ENCODE measurements around the gene TNPO2. TPM values are rescaled to one million over a fixed set of nuclear protein-coding genes. Genes with fewer than 3 reads are reported as not detected.

The TNPO2 gene
- total RNA-seq, 1 experiment from 2014 or later: 89.5 TPM

- peaks cover 28% of the 10 kb centered on the region for H3K36me3 Mint-ChIP-seq (ENCODE audit: insufficient read depth, unreplicated experiment)
- CTCF ChIA-PET: interaction anchor here (0.6 to 1.3 kb wide), 2 partner anchors 18 to 287 kb away, joined by 3 to 4 read pairs; no protein-coding TSS in a partner anchor
- no TSS peak for BruUV-seq (replicated peaks)
- H3K4me1 Mint-ChIP-seq (ENCODE audit: insufficient read depth, unreplicated experiment): no peaks in the 10 kb centered on the region
- H3K27me3 Mint-ChIP-seq (ENCODE audit: insufficient read depth, unreplicated experiment): no peaks in the 10 kb centered on the region
- intact Hi-C loops (cut with micrococcal nuclease): no loop called here
- TF ChIP-seq, protein P1, sequence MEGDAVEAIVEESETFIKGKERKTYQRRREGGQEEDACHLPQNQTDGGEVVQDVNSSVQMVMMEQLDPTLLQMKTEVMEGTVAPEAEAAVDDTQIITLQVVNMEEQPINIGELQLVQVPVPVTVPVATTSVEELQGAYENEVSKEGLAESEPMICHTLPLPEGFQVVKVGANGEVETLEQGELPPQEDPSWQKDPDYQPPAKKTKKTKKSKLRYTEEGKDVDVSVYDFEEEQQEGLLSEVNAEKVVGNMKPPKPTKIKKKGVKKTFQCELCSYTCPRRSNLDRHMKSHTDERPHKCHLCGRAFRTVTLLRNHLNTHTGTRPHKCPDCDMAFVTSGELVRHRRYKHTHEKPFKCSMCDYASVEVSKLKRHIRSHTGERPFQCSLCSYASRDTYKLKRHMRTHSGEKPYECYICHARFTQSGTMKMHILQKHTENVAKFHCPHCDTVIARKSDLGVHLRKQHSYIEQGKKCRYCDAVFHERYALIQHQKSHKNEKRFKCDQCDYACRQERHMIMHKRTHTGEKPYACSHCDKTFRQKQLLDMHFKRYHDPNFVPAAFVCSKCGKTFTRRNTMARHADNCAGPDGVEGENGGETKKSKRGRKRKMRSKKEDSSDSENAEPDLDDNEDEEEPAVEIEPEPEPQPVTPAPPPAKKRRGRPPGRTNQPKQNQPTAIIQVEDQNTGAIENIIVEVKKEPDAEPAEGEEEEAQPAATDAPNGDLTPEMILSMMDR (IDR thresholded peaks at IDR 0.05; ENCODE audit: unreplicated experiment): no peak
- no peak for DNase-seq (ENCODE audit: unreplicated experiment)
- H3K9me3 Mint-ChIP-seq (ENCODE audit: unreplicated experiment): no peaks in the 10 kb centered on the region
- H3K4me3 Mint-ChIP-seq (ENCODE audit: unreplicated experiment): no peak overlapping the region
- no peak overlapping the region for H3K27ac Mint-ChIP-seq (ENCODE audit: low read depth, unreplicated experiment)
- POLR2A ChIA-PET: no interaction called here
These were observed 34.0 kb downstream of the TNPO2 start for GRCh38 chr19:12689581-12690216.

DNA sequence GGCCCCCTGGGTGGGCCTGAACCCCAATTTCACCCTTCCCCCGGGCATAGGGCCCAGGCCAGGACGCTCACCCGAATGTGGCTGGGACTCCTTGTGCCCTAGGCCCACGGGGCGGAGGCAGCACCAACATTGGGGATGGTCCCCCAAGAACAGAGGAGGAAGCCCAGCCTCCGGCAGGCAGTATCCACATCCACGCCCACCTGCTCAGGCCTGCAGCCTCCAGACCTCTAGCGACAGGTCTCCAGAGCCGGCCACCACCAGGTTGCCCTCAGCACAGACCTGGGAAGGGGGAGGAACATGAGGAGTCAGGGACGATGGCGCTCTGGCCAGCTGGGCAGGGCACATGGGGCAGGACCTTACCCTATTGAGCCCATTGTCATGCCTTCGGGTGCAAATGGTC is 34.7 kb downstream of the TNPO2 start:
- Mint-ChIP-seq H3K4me3 (ENCODE audit: unreplicated experiment) (no peak overlapping the region), H3K27me3 (ENCODE audit: insufficient read depth, unreplicated experiment) (no peaks in the 10 kb centered on the region), H3K9me3 (ENCODE audit: unreplicated experiment) (no peaks in the 10 kb centered on the region), H3K36me3 (ENCODE audit: insufficient read depth, unreplicated experiment) (peaks cover 28% of the 10 kb centered on the region), H3K27ac (ENCODE audit: low read depth, unreplicated experiment) (no peak overlapping the region), H3K4me1 (ENCODE audit: insufficient read depth, unreplicated experiment) (no peaks in the 10 kb centered on the region)
- intact Hi-C loops (cut with micrococcal nuclease): no loop called here
- no peak for DNase-seq (ENCODE audit: unreplicated experiment)
- ChIA-PET CTCF (no interaction called here), POLR2A (no interaction called here)
- BruUV-seq (replicated peaks): no TSS peak
- TF ChIP-seq, protein P1 (IDR thresholded peaks at IDR 0.05; ENCODE audit: unreplicated experiment): no peak

DNA sequence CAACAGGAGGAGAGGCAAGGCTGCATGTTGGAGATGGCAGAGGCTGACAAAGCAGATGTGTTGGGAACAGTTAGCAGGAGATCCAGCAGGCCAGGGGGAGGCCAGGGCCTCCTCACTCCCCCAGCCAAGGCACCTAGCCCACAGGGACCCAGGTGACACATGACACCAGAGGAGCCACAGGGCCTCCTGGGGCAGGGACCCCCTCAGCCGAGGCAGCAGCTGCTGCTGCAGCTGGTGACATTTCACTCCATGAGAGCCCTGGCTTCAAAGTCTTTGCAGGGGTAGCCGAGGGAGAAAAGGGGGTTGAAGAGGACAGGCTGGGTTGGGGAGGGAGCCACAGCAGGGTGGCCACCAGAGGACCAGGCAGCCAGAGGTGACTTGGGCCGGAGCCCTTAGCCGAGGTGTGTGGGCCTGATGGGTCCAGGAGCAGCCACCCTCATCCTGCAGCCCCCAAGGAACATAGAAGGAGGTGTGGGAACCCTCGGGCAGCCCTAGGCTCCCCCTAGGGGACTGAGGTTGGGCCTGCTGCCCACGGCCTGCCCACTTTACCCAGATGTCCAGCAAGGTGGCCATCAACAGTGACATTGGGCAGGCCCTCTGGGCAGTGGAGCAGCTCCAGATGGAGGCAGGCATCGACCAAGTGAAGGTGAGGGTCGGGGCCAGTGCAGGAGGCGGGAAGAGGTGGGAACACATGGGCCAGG is 36.1 kb downstream of the TNPO2 start, which contains the start of gene GNG14:
Gene GNG14 (plus strand): TSS at position 503 of the 701 bp plus-strand sequence. CDS start 51 bp downstream, at position 554.
- CTCF ChIA-PET: no interaction called here

GRCh38 chr19:12685831-12686230 is 37.9 kb downstream of the TNPO2 start:
- ChIA-PET CTCF (interaction anchor here (1.0 to 2.0 kb wide), 5 partner anchors 8 to 121 kb away, joined by 3 to 10 read pairs (median 4); no protein-coding TSS in a partner anchor), POLR2A (interaction anchor here (0.8 to 2.2 kb wide), 4 partner anchors 8 to 14 kb away, joined by 3 to 16 read pairs (median 4); partner anchors contain the start of gene FBXW9)
- peaks cover 14% of the 10 kb centered on the region for H3K36me3 Mint-ChIP-seq (ENCODE audit: insufficient read depth, unreplicated experiment)
- no peak overlapping the region for H3K4me3 Mint-ChIP-seq (ENCODE audit: unreplicated experiment)
- H3K27me3 Mint-ChIP-seq (ENCODE audit: insufficient read depth, unreplicated experiment): no peaks in the 10 kb centered on the region
- TF ChIP-seq, protein P1 (IDR thresholded peaks at IDR 0.05; ENCODE audit: unreplicated experiment): no peak
- H3K4me1 Mint-ChIP-seq (ENCODE audit: insufficient read depth, unreplicated experiment): peaks cover 4% of the 10 kb centered on the region
- H3K9me3 Mint-ChIP-seq (ENCODE audit: unreplicated experiment): no peaks in the 10 kb centered on the region
- BruUV-seq (replicated peaks): no TSS peak
- no peak overlapping the region for H3K27ac Mint-ChIP-seq (ENCODE audit: low read depth, unreplicated experiment)
- DNase-seq (ENCODE audit: unreplicated experiment): no peak
- intact Hi-C loops (cut with micrococcal nuclease): no loop called here

More for the DNA sequence above, 36.1 kb downstream of the TNPO2 start, which contains the start of gene GNG14:
- Mint-ChIP-seq H3K27me3 (ENCODE audit: insufficient read depth, unreplicated experiment) (no peaks in the 10 kb centered on the region), H3K9me3 (ENCODE audit: unreplicated experiment) (no peaks in the 10 kb centered on the region), H3K4me1 (ENCODE audit: insufficient read depth, unreplicated experiment) (no peaks in the 10 kb centered on the region), H3K36me3 (ENCODE audit: insufficient read depth, unreplicated experiment) (peaks cover 19% of the 10 kb centered on the region), H3K27ac (ENCODE audit: low read depth, unreplicated experiment) (no peak within 1 kb of the TSS), H3K4me3 (ENCODE audit: unreplicated experiment) (no peak within 1 kb of the TSS)
- intact Hi-C loops (cut with micrococcal nuclease): no loop called here
- POLR2A ChIA-PET: interaction anchor here (0.9 kb wide), 1 partner anchor 9 kb away, joined by 3 read pairs; no protein-coding TSS in a partner anchor
- no peak for DNase-seq (ENCODE audit: unreplicated experiment)
- BruUV-seq (replicated peaks): no TSS peak
- TF ChIP-seq, protein P1 (IDR thresholded peaks at IDR 0.05; ENCODE audit: unreplicated experiment): no peak

All from MCF 10A (cell line).